ENCODE data around the gene SYS1.

- TF ChIP-seq CTCF (conservative IDR thresholded peaks at IDR 0.05; ENCODE audit: low read length) (no peak), EZH2phosphoT487 (IDR thresholded peaks at IDR 0.05; ENCODE audit: borderline replicate concordance) (no peak)
Measured at GRCh38 chr20:45358282-45359068, 4.5 kb upstream of the SYS1 start.

Data from Loucy (cell line).